ENCODE data around the gene LDLRAD4.
A peak's percentile ranks its signal among the peaks of the same experiment; 100 is the strongest.

Gene LDLRAD4

DNA sequence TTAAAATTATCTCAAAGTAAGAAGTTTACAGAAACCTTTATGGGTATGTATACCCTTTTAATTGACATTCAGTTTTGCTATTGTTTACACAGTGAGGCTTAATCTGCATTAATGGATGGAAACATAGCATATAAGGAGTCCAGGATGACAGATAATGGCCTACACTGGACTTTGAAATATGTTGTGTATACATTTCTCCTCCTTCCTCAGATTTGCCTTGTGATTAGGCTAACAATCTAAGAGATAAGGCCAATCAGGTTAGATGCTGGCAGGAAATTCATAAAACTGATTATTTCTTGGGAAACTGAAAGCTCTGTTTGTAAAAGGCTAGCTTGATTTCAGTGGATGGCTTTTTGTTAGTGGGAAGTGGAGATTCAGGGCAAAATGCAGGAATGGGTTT is 191.9 kb downstream of the LDLRAD4 start:
- Histone ChIP-seq H3K9me3 (ENCODE audit: control insufficient read depth in 2 of 2, low read length in 2 of 2) (peaks cover 0 to 3% of the 10 kb centered on the region in 2 donors), H3K4me3 (ENCODE audit: low read length in 2 of 2) (no peak overlapping the region)

DNA sequence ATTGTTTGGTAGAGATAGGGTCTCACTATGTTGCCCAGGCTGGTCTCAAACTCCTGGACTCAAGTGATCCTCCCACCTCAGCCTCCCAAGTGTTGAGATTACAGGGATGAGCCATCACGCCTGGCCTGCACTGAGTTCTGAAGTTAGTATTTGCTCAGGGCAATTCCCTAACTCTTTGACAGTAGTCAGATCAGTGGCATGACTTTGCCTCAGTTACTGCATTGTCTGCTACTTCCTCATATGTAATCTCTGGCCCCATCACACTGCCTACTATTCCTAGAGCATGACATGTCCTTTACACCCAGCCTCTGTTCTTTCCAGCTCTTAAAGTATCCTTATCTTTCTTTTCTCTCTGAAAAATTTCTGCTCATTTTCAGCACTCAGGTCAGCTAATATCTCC is 193.5 kb downstream of the LDLRAD4 start:
- H3K27me3 ChIP-seq (ENCODE audit: control insufficient read depth in 2 of 2, insufficient read depth in 2 of 2, low read length in 2 of 2), result no peaks in the 10 kb centered on the region
- H3K4me3 ChIP-seq (ENCODE audit: low read length in 2 of 2), result no peak overlapping the region
- no peaks in the 10 kb centered on the region for H3K36me3 ChIP-seq (ENCODE audit: control insufficient read depth in 2 of 2, insufficient read depth in 2 of 2, low read length in 2 of 2)
- peaks cover 16 to 25% of the 10 kb centered on the region in 2 donors for H3K4me1 ChIP-seq (ENCODE audit: control insufficient read depth in 2 of 2, insufficient read depth in 2 of 2, low read length in 2 of 2)
- peaks cover 0 to 3% of the 10 kb centered on the region in 2 donors for H3K9me3 ChIP-seq (ENCODE audit: control insufficient read depth in 2 of 2, low read length in 2 of 2)
- H3K9ac ChIP-seq (ENCODE audit: low read depth in 1 of 2, low read length in 2 of 2), result no peak overlapping the region
- H3K27ac ChIP-seq (ENCODE audit: low read depth in 2 of 2, low read length in 2 of 2), result no peak overlapping the region

More for the DNA sequence above, 191.9 kb downstream of the LDLRAD4 start:
- Histone ChIP-seq H3K36me3 (ENCODE audit: control insufficient read depth in 2 of 2, insufficient read depth in 2 of 2, low read length in 2 of 2) (no peaks in the 10 kb centered on the region), H3K27ac (ENCODE audit: low read depth in 2 of 2, low read length in 2 of 2) (peak overlapping the region in 1 of 2 donors; percentile 39), H3K9ac (ENCODE audit: low read depth in 1 of 2, low read length in 2 of 2) (no peak overlapping the region), H3K4me1 (ENCODE audit: control insufficient read depth in 2 of 2, insufficient read depth in 2 of 2, low read length in 2 of 2) (peaks cover 13 to 14% of the 10 kb centered on the region in 2 donors), H3K27me3 (ENCODE audit: control insufficient read depth in 2 of 2, insufficient read depth in 2 of 2, low read length in 2 of 2) (no peaks in the 10 kb centered on the region)

DNA sequence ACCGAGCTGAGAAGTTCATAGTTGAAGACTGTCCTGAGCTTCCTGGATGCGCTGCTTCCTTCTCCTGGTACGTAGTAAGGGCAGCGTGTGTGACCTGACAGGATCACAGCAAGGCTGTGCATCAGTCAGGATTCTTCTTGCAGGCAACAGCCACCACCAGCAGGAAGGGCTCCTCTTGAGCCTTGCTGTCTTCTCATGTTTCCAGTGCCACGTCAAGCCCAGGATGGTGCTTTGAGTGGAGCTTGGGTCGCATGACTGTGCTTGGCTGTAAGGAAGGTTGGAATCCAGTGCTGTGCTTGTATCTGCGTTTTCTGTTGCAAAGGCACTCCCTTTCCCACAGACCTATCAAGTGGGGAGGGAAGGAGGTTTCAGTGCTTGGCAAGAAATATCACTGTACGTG is 194.3 kb downstream of the LDLRAD4 start:
- H3K9ac ChIP-seq (ENCODE audit: low read depth in 1 of 2, low read length in 2 of 2), result no peak overlapping the region
- peaks cover 0 to 3% of the 10 kb centered on the region in 2 donors for H3K9me3 ChIP-seq (ENCODE audit: control insufficient read depth in 2 of 2, low read length in 2 of 2)
- no peak overlapping the region for H3K4me3 ChIP-seq (ENCODE audit: low read length in 2 of 2)
- no peak overlapping the region for H3K27ac ChIP-seq (ENCODE audit: low read depth in 2 of 2, low read length in 2 of 2)
- H3K4me1 ChIP-seq (ENCODE audit: control insufficient read depth in 2 of 2, insufficient read depth in 2 of 2, low read length in 2 of 2), result peaks cover 20 to 29% of the 10 kb centered on the region in 2 donors
- no peaks in the 10 kb centered on the region for H3K27me3 ChIP-seq (ENCODE audit: control insufficient read depth in 2 of 2, insufficient read depth in 2 of 2, low read length in 2 of 2)
- H3K36me3 ChIP-seq (ENCODE audit: control insufficient read depth in 2 of 2, insufficient read depth in 2 of 2, low read length in 2 of 2), result no peaks in the 10 kb centered on the region

DNA sequence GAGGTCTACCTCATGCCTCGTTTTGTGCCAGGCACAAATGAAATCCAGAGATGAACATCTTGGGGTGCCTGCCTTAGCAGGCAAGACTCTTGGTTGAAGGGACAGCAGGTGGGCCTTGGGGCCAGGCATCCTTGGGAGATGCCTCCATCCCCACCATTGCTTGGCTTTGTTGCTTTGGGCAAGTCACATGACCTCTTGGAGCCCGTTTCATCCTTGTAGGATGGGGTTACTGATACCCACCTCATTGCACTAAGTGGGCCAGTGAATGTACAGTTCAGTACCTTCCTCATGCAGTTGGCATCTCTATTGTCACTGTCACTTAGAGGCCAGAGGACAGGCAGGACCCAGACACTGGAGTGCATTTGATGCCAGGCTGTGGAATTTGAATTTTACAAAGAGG is 195.5 kb downstream of the LDLRAD4 start:
- peaks cover 0 to 3% of the 10 kb centered on the region in 2 donors for H3K9me3 ChIP-seq (ENCODE audit: control insufficient read depth in 2 of 2, low read length in 2 of 2)
- H3K4me3 ChIP-seq (ENCODE audit: low read length in 2 of 2), result no peak overlapping the region
- H3K9ac ChIP-seq (ENCODE audit: low read depth in 1 of 2, low read length in 2 of 2), result no peak overlapping the region
- H3K36me3 ChIP-seq (ENCODE audit: control insufficient read depth in 2 of 2, insufficient read depth in 2 of 2, low read length in 2 of 2), result no peaks in the 10 kb centered on the region
- H3K27ac ChIP-seq (ENCODE audit: low read depth in 2 of 2, low read length in 2 of 2), result no peak overlapping the region
- H3K27me3 ChIP-seq (ENCODE audit: control insufficient read depth in 2 of 2, insufficient read depth in 2 of 2, low read length in 2 of 2), result no peaks in the 10 kb centered on the region
- H3K4me1 ChIP-seq (ENCODE audit: control insufficient read depth in 2 of 2, insufficient read depth in 2 of 2, low read length in 2 of 2), result peaks cover 20 to 35% of the 10 kb centered on the region in 2 donors

DNA sequence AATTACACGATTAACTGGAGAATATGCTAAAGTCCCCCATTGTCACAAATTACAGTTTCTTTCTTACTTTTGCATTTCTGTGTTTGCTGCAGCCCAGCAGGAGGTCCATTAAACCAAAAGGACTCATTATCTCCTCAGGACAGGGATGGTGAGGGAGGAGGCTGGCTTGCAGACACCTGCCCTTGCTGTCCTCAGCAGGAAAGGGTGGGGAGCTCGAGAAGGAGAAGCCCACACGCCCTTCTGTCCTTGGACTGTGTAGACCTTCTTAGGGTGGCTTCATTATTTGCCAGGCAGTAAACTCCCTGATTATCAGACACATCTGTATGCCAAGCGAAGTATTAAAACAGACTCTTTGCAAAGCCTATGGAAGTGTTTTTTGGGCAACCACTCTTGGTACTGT is 196.0 kb downstream of the LDLRAD4 start:
- Histone ChIP-seq H3K4me3 (ENCODE audit: low read length in 2 of 2) (no peak overlapping the region), H3K27me3 (ENCODE audit: control insufficient read depth in 2 of 2, insufficient read depth in 2 of 2, low read length in 2 of 2) (no peaks in the 10 kb centered on the region), H3K36me3 (ENCODE audit: control insufficient read depth in 2 of 2, insufficient read depth in 2 of 2, low read length in 2 of 2) (no peaks in the 10 kb centered on the region), H3K9me3 (ENCODE audit: control insufficient read depth in 2 of 2, low read length in 2 of 2) (peaks cover 0 to 3% of the 10 kb centered on the region in 2 donors), H3K27ac (ENCODE audit: low read depth in 2 of 2, low read length in 2 of 2) (no peak overlapping the region), H3K4me1 (ENCODE audit: control insufficient read depth in 2 of 2, insufficient read depth in 2 of 2, low read length in 2 of 2) (peaks cover 20 to 33% of the 10 kb centered on the region in 2 donors), H3K9ac (ENCODE audit: low read depth in 1 of 2, low read length in 2 of 2) (no peak overlapping the region)

DNA sequence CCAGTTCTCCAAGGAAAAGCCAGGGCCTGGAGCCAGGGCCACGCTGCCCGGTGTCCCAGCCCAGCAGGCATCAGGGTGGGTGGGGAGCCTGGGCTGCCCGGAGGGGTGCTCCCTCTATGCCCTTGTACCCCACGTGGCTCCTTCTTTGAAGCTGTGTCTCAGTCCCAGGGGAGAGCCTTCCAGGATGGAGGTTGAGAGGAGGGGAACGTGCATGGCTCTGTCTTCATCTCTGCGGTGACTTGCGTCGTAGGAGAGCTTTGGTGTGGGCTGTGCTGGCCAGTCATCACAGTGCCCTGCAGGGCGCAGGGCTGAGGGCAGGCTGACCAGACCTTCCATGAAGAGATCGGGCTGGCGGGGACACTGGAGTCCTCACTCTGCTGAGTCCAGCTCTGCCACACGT is 197.2 kb downstream of the LDLRAD4 start:
- Histone ChIP-seq H3K27ac (ENCODE audit: low read depth in 2 of 2, low read length in 2 of 2) (peak overlapping the region in 1 of 2 donors; percentile 17), H3K27me3 (ENCODE audit: control insufficient read depth in 2 of 2, insufficient read depth in 2 of 2, low read length in 2 of 2) (no peaks in the 10 kb centered on the region), H3K4me1 (ENCODE audit: control insufficient read depth in 2 of 2, insufficient read depth in 2 of 2, low read length in 2 of 2) (peaks cover 15 to 25% of the 10 kb centered on the region in 2 donors), H3K36me3 (ENCODE audit: control insufficient read depth in 2 of 2, insufficient read depth in 2 of 2, low read length in 2 of 2) (no peaks in the 10 kb centered on the region), H3K9ac (ENCODE audit: low read depth in 1 of 2, low read length in 2 of 2) (no peak overlapping the region), H3K4me3 (ENCODE audit: low read length in 2 of 2) (no peak overlapping the region), H3K9me3 (ENCODE audit: control insufficient read depth in 2 of 2, low read length in 2 of 2) (peaks cover 0 to 3% of the 10 kb centered on the region in 2 donors)

DNA sequence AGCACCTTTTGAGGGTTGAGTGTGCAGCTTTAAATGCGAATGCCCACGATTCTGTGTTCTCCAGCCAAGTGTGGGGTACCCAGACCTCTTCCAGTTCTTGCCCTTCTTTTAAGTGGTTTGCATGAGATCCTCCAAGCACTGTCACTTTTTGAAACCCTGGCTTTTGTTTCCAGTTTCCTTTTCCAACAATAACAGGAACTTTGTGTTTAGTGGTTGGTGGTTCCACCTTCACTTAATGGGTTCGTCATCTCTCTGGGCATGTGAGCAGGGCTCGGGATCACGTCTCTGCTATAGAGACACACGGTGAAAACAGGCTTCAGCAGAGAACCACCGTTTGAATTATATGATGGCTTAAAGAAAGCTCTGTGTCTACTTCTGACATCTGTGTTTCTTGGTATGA is 197.6 kb downstream of the LDLRAD4 start:
- Histone ChIP-seq H3K4me3 (ENCODE audit: low read length in 2 of 2) (no peak overlapping the region), H3K27me3 (ENCODE audit: control insufficient read depth in 2 of 2, insufficient read depth in 2 of 2, low read length in 2 of 2) (no peaks in the 10 kb centered on the region), H3K27ac (ENCODE audit: low read depth in 2 of 2, low read length in 2 of 2) (peak overlapping the region in 1 of 2 donors; percentile 31), H3K36me3 (ENCODE audit: control insufficient read depth in 2 of 2, insufficient read depth in 2 of 2, low read length in 2 of 2) (no peaks in the 10 kb centered on the region), H3K4me1 (ENCODE audit: control insufficient read depth in 2 of 2, insufficient read depth in 2 of 2, low read length in 2 of 2) (peaks cover 11 to 22% of the 10 kb centered on the region in 2 donors), H3K9me3 (ENCODE audit: control insufficient read depth in 2 of 2, low read length in 2 of 2) (peaks cover 0 to 3% of the 10 kb centered on the region in 2 donors), H3K9ac (ENCODE audit: low read depth in 1 of 2, low read length in 2 of 2) (no peak overlapping the region)

DNA sequence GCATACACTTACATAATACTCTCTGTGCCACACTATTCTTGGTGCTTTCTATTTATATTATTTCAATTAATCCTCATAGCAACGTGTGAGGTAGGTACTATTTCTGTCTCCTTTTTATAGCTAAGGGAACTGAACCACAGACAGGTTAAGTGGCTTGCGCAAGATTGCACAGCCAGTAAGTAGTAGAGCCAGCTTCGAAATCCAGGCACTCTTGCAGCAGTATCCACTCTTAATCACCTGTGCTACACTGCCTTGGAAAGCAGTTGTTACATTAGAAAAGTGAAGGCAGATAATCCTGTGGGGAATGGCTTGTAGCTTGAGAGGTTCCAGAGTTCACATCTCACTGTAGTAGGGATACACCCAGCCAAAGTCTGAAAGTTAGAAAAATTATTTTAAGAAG is 198.3 kb downstream of the LDLRAD4 start:
- Histone ChIP-seq H3K36me3 (ENCODE audit: control insufficient read depth in 2 of 2, insufficient read depth in 2 of 2, low read length in 2 of 2) (no peaks in the 10 kb centered on the region), H3K4me3 (ENCODE audit: low read length in 2 of 2) (no peak overlapping the region), H3K27ac (ENCODE audit: low read depth in 2 of 2, low read length in 2 of 2) (peak overlapping the region; percentile 51 to 64), H3K4me1 (ENCODE audit: control insufficient read depth in 2 of 2, insufficient read depth in 2 of 2, low read length in 2 of 2) (peaks cover 11 to 22% of the 10 kb centered on the region in 2 donors), H3K27me3 (ENCODE audit: control insufficient read depth in 2 of 2, insufficient read depth in 2 of 2, low read length in 2 of 2) (no peaks in the 10 kb centered on the region), H3K9ac (ENCODE audit: low read depth in 1 of 2, low read length in 2 of 2) (no peak overlapping the region), H3K9me3 (ENCODE audit: control insufficient read depth in 2 of 2, low read length in 2 of 2) (peaks cover 0 to 3% of the 10 kb centered on the region in 2 donors)

DNA sequence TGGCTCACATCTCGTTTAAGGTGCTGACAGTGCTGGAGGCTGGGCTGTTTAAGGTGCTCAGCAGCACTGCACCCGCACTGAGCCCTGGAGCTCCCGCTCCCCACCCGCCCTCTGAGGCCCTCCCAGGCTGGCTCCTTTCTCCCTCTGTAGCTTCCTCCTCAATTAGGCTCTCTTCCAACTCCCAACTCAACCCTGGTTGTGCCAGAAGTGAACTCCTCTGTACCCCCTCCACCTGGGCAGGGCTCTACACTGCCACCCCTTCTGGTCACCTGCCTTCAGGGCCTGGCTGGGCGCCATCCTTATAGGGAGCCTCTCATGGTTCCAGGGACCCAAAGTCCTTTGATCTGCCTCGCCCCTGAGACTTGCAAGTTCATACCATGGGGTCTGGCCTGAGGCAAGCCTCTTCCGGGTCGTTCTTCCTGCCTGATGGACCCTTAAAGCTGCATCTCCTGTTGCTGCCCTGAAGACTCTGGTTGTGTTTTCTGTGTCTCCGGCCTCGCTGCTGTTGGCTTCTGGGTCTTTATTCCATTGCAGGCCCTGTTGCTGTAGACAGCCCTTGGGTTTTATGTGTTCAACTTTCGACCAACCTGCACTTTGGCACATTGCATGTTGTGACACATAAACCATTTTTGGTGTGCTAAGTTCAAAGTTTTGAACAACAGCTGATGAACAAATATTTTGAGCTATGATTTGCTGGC is 199.6 kb downstream of the LDLRAD4 start:
- Histone ChIP-seq H3K27me3 (ENCODE audit: control insufficient read depth in 2 of 2, insufficient read depth in 2 of 2, low read length in 2 of 2) (no peaks in the 10 kb centered on the region), H3K4me3 (ENCODE audit: low read length in 2 of 2) (peak overlapping the region in 1 of 2 donors; percentile 12), H3K36me3 (ENCODE audit: control insufficient read depth in 2 of 2, insufficient read depth in 2 of 2, low read length in 2 of 2) (no peaks in the 10 kb centered on the region), H3K27ac (ENCODE audit: low read depth in 2 of 2, low read length in 2 of 2) (peak overlapping the region; percentile 63 to 66), H3K9me3 (ENCODE audit: control insufficient read depth in 2 of 2, low read length in 2 of 2) (no peaks in the 10 kb centered on the region), H3K4me1 (ENCODE audit: control insufficient read depth in 2 of 2, insufficient read depth in 2 of 2, low read length in 2 of 2) (peaks cover 11 to 22% of the 10 kb centered on the region in 2 donors), H3K9ac (ENCODE audit: low read depth in 1 of 2, low read length in 2 of 2) (no peak overlapping the region)

DNA sequence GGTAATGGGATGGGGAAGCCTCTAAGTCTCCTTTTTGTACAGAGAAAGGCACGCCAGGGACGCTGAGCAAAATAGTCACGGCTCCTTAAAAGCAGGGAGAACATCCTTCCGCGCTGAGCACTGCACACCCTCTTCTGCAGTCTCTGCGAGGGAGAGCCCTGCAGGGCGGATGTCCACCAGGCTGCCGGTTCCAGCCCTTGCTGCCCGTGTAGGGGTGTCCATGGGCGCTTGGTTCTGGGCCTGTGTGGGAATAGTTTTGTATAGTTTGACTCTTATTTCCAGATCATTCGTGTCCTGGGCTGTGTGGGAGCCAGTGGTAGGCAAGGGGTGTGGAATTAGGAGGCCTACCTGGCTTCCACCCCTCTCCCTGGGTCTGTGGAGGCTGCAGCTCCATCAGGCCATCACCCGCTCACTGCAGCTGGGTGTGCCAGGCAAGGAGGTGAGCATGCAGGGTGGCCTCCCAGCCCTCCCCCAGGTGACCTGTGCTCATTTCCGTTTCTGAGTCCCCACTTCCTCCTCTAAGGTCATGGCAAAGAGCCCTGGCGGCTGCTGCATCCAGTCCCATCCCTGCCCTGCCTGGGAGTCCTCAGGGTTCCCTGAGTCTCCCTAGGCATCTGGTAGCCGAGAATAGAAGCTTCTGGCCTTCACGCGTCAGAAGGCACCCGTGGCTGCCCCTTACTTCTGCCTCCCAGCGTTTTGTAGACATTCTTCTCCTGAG is 202.6 kb downstream of the LDLRAD4 start:
- H3K27me3 ChIP-seq (ENCODE audit: control insufficient read depth in 2 of 2, insufficient read depth in 2 of 2, low read length in 2 of 2), result no peaks in the 10 kb centered on the region
- no peak overlapping the region for H3K27ac ChIP-seq (ENCODE audit: low read depth in 2 of 2, low read length in 2 of 2)
- no peak overlapping the region for H3K4me3 ChIP-seq (ENCODE audit: low read length in 2 of 2)
- no peaks in the 10 kb centered on the region for H3K36me3 ChIP-seq (ENCODE audit: control insufficient read depth in 2 of 2, insufficient read depth in 2 of 2, low read length in 2 of 2)
- peaks cover 4 to 23% of the 10 kb centered on the region in 2 donors for H3K4me1 ChIP-seq (ENCODE audit: control insufficient read depth in 2 of 2, insufficient read depth in 2 of 2, low read length in 2 of 2)
- no peaks in the 10 kb centered on the region for H3K9me3 ChIP-seq (ENCODE audit: control insufficient read depth in 2 of 2, low read length in 2 of 2)
- H3K9ac ChIP-seq (ENCODE audit: low read depth in 1 of 2, low read length in 2 of 2), result no peak overlapping the region
